HG03378 (cell line): ENCODE data around the gene EMX1.

Experiments
- ATAC-seq: cut with Tn5 transposase; IDR thresholded peaks from one replicate; pipeline ENCODE4 v1.9.1; 2021; ENCODE audit warnings: mild to moderate bottlenecking, moderate library complexity; ENCODE audit not compliant: unreplicated experiment

EMX1 gene

GRCh38 chr2:72956050-72956395 is 38.7 kb downstream of the EMX1 start:
- no peak for ATAC-seq

DNA sequence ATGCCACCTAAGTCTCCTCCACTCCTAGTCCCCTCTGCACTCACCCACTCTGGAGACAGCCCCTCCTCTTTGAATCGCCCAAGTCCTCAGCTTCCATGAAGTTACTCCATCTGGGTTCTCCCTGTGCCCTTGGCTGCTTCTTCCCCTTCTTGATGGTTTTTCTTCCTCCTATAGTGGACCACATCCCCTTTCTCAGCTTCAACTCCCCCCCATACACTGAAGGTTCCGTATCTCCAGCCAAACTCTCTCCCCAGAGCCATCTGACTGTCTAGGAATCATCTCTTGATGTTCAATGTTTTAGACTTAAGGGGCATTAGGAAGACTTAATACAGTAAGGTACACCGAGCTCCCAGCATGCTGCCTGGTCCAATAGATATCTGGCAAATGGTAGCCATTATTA is 39.6 kb downstream of the EMX1 start:
- no peak for ATAC-seq

- no peak for ATAC-seq
Observed at GRCh38 chr2:72958542-72959385, 41.4 kb downstream of the EMX1 start.

- no peak for ATAC-seq
Observed at GRCh38 chr2:72959554-72959953, 42.2 kb downstream of the EMX1 start.

- no peak for ATAC-seq
Observed at GRCh38 chr2:72959995-72960981, 43.0 kb downstream of the EMX1 start.

DNA sequence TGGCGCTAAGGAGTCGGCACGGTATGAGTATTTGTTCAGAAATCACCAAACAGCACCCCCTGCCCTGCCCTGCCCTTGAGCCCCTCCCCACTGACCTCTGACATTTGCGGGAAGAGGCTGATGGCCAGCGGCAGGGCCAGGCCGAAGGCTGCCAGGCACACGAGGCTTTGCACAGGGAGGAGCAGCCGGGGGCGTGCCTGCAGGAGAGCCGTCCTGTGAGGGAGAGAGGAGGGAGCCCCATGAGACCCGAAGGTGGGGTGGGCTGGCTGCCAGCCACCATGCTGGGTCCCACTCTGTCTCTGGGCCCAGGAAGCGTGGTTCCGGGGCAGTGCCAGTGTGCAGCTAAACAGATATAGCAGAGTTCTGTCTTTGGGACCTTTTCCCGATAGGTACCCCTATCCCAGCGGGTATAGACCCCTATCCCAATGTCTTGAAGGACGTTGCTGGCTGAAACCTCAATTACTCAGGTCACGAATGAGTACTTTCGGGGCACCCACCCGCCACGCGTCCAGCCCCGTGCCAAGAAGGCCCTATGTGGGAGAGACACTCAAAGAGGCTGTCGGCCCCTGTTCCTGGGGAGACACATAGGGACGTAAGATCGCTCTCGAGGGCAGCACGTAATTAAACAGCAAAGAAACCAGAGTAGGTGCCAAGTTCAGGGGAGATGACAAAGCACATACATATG is 43.9 kb downstream of the EMX1 start:
- ATAC-seq, result no peak

GRCh38 chr2:72961853-72962468 is 44.6 kb downstream of the EMX1 start:
- ATAC-seq, result no peak

DNA sequence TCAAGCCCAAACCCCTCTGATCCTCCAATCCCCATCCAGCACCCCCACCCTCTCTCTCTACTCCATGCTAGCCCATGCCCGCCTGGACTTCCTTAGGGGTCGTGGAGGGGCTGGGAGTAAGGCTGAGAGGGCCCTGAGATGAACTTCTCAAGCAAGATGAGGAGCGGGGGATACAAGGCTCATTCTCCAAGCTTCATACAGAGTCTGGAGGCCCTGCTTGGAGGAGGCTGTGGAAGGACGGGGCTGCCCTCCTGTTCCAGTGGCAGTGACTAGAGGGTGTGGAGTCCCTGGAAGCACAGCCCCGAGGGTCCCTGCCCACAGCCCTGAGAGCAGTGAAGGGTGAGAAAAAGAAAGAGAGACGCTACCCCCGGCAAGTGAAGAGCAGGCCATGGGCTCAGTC is 45.6 kb downstream of the EMX1 start:
- ATAC-seq, result no peak

GRCh38 chr2:72963423-72964145 is 46.3 kb downstream of the EMX1 start:
- ATAC-seq, result no peak

- ATAC-seq, result no peak
Observed at GRCh38 chr2:72964146-72964525, 46.8 kb downstream of the EMX1 start.

GRCh38 chr2:72965016-72965415 is 47.7 kb downstream of the EMX1 start:
- ATAC-seq, result no peak

GRCh38 chr2:72965770-72966450 is 48.6 kb downstream of the EMX1 start:
- no peak for ATAC-seq

DNA sequence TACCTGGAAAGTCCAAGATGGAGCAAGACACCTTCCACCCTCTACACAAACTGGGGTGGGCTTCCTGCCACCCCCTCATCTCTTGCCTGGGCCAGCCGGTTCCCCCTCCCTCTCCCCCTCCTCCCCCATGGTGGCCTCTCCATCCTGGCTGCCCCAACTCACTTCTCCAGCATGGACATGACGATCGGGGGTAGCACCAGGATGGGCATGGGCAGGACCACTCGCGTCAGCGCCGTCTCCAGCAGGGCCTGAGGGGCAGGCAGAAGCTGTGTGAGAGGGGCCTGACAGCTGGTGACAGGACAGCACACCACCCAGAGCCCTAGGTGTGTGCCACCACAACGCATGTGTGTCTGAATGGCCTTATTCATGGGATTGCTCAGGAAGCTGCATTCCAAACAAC is 51.0 kb downstream of the EMX1 start:
- ATAC-seq, result no peak

DNA sequence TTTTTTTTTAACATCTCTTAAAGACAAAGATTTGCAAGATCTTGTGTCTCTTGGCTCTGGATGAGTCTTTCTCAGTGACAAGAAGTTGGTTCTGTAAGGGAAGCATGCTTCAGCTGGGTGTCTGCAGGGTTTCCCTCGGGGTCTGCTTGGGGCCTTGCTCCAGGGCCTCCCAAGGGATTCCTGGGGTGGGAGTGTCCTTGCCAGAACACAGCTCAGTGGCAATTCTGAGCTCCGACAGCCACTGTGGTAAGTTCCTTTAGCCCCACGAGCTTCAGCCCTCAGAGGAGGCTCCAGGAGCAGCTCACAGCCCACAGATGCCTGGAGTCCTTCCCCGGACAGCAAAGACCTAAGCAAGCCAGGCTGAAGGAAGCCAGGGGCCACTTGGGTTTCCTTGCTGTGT is 52.4 kb downstream of the EMX1 start:
- ATAC-seq, result no peak

GRCh38 chr2:72971036-72971435 is 53.7 kb downstream of the EMX1 start:
- no peak for ATAC-seq

GRCh38 chr2:72972352-72973136 is 55.2 kb downstream of the EMX1 start:
- no peak for ATAC-seq

DNA sequence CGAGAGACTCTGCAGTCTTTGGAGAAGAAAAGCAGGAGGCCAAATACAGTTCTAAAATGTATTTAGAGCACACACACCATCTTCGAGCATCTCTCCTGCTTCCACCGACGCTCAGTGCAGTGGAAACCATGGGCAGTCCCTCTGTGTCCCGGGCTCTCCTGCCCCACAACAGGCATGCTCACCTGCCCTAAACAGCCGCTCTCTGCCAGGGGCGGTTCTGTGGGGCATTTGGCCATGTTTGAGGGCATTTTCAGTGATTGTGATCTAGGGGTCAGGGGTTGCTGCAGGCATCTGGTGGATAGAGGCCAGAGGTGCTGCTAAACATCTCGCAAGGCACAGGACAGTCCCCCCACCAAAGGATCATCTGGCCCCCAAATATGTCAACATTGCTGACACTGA is 55.8 kb downstream of the EMX1 start:
- no peak for ATAC-seq

DNA sequence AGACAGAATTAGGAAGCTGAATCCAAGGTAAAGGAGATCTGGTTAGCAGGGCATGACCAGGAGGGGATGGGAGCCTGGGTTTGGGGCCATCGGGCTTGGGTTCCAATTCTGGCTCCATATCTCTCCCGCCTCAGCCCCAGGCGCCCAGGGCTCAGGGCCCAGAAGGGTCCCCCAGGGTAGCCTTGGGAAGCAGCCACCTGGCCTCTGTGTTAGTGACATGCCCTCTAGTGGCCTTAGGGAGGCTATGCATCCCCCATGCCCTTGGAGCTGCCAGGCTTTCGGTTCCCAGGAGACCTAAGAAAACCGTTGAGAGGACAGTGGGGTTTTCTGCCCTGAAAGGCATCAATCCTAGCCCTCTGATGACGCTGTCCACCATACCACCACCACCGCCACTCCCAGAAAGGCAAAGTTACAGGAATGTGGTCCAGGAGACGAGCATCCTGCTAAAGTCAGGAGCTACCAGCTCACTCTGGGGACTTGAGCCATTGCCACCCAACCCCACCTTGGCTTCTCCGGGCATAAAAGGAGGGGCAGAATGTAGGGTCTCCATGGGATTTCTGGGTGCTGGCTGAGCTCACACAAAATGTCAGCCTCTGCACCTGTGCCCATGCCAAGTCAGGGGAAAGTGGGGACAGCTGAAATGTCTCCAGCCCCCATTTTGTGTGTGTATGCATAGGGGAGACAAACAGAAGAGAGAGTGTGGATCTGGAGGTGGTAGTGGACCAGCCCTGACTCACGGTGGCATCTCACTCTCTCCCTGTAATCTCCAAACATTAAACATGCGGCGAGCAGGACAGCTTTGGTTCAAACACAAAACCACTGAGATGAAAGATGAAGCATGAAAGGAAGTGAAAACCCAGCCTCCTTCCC is 56.5 kb downstream of the EMX1 start:
- ATAC-seq, result peak; percentile 75
